GM18508 (cell line): ENCODE data around the gene NATD1.
"Not testable (repeated sequence)": the region's sequence is repeated elsewhere in the genome, so short reads cannot be mapped to it uniquely, and the experiment has no call there.

Experiments
- ATAC-seq: cut with Tn5 transposase; IDR thresholded peaks from one replicate; pipeline ENCODE4 v1.9.1; 2021; ENCODE audit warnings: moderate number of reproducible peaks; ENCODE audit not compliant: insufficient read depth, unreplicated experiment

The NATD1 gene

GRCh38 chr17:21199856-21200255 is 53.4 kb downstream of the NATD1 start:
- ATAC-seq: no peak

GRCh38 chr17:21199311-21199710 is 53.9 kb downstream of the NATD1 start:
- no peak for ATAC-seq

- no peak for ATAC-seq
Observed at GRCh38 chr17:21198411-21198810, 54.8 kb downstream of the NATD1 start.

GRCh38 chr17:21196126-21196525 is 57.1 kb downstream of the NATD1 start:
- ATAC-seq: no peak

- ATAC-seq: no peak
Observed at GRCh38 chr17:21194703-21195102, 58.5 kb downstream of the NATD1 start.

GRCh38 chr17:21194226-21194625 is 59.0 kb downstream of the NATD1 start:
- no peak for ATAC-seq

- ATAC-seq: no peak
Observed at GRCh38 chr17:21193031-21193430, 60.2 kb downstream of the NATD1 start.

GRCh38 chr17:21192414-21192813 is 60.8 kb downstream of the NATD1 start:
- not testable (repeated sequence) for ATAC-seq

- no peak for ATAC-seq
Observed at GRCh38 chr17:21191698-21192097, 61.5 kb downstream of the NATD1 start.

- no peak for ATAC-seq
Observed at GRCh38 chr17:21190078-21190477, 63.1 kb downstream of the NATD1 start.

- ATAC-seq: no peak
Observed at GRCh38 chr17:21189361-21189760, 63.8 kb downstream of the NATD1 start.
